ENCODE measurements around the gene DMRTB1.

The DMRTB1 gene

DNA sequence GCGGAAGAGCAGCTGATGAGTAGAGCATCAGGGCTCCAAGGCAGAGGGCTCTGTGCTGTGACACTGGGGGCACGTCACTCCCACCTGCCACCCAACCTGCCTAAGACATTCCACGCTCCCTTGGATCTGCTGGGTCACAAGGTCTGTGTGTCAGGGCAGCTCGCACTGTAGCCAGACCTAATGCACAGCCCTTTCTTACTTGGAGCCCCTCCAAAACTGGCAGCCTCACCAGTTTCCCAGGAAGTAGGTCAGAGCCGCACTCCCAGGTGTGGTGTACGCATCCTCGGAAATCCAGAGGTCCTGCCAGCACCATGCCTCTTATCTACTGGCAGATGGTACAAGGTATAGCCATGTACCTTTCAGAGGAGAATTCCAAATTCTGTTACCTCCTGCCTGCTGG lies 22.3 kb downstream of the DMRTB1 start:
- TF ChIP-seq, protein P1, sequence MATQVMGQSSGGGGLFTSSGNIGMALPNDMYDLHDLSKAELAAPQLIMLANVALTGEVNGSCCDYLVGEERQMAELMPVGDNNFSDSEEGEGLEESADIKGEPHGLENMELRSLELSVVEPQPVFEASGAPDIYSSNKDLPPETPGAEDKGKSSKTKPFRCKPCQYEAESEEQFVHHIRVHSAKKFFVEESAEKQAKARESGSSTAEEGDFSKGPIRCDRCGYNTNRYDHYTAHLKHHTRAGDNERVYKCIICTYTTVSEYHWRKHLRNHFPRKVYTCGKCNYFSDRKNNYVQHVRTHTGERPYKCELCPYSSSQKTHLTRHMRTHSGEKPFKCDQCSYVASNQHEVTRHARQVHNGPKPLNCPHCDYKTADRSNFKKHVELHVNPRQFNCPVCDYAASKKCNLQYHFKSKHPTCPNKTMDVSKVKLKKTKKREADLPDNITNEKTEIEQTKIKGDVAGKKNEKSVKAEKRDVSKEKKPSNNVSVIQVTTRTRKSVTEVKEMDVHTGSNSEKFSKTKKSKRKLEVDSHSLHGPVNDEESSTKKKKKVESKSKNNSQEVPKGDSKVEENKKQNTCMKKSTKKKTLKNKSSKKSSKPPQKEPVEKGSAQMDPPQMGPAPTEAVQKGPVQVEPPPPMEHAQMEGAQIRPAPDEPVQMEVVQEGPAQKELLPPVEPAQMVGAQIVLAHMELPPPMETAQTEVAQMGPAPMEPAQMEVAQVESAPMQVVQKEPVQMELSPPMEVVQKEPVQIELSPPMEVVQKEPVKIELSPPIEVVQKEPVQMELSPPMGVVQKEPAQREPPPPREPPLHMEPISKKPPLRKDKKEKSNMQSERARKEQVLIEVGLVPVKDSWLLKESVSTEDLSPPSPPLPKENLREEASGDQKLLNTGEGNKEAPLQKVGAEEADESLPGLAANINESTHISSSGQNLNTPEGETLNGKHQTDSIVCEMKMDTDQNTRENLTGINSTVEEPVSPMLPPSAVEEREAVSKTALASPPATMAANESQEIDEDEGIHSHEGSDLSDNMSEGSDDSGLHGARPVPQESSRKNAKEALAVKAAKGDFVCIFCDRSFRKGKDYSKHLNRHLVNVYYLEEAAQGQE (IDR thresholded peaks at IDR 0.05; ENCODE audit: insufficient read depth in 1 of 2, low read depth in 2 of 2, low read length in 2 of 2) = no peak
- no peak for TF ChIP-seq TAF1 (IDR thresholded peaks at IDR 0.05; ENCODE audit: borderline replicate concordance, insufficient read depth, low read length)
- no peak for TF ChIP-seq FOXP2 (optimal IDR thresholded peaks at IDR 0.05; ENCODE audit: borderline replicate concordance, extremely low read depth, extremely low read length, insufficient read depth)
- no peak for TF ChIP-seq POLR2AphosphoS5 (IDR thresholded peaks at IDR 0.05; ENCODE audit: low read depth, low read length)
- no peak for TF ChIP-seq SIN3A (IDR thresholded peaks at IDR 0.05; ENCODE audit: borderline replicate concordance, insufficient read depth, low read length)

DNA sequence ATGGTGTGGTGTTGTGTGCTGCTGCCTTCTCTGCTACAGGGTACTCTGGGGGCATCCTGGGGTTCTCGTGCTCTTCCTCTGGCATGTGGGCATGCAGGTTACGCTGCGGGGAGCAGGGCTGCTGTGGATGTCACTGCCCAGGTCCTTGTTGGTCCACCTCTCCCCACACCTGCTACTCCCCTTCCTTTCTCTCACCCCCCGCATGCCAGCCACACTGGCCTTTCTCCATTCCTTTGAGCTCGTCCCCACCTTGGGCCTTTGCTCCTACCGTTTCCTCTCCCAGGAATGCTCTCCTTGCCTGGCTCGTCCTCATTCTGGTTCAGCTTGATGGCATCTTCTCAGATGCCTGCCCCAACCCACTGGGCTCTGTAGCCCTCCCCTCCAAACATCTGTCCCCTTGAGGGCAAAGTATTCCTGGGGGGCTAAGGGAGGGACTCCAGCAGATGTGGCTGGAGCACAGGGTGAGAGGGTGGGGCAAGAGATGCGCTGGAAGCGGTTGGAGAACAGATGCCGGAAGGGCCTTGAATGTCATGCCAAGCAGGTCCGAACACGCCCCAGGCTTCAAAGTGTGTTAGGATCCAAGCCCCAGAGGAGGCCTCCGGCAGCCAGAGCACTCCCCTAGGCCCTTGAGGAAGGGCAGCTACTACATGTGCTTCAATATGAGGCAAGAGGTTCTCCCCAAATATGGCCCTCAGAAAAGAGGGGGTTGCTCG lies 23.4 kb downstream of the DMRTB1 start:
- TF ChIP-seq POLR2AphosphoS5 (IDR thresholded peaks at IDR 0.05; ENCODE audit: low read depth, low read length) (no peak), TAF1 (IDR thresholded peaks at IDR 0.05; ENCODE audit: borderline replicate concordance, insufficient read depth, low read length) (no peak), SIN3A (IDR thresholded peaks at IDR 0.05; ENCODE audit: borderline replicate concordance, insufficient read depth, low read length) (no peak), FOXP2 (optimal IDR thresholded peaks at IDR 0.05; ENCODE audit: borderline replicate concordance, extremely low read depth, extremely low read length, insufficient read depth) (no peak)
- TF ChIP-seq, protein P1 (IDR thresholded peaks at IDR 0.05; ENCODE audit: insufficient read depth in 1 of 2, low read depth in 2 of 2, low read length in 2 of 2) = no peak

DNA sequence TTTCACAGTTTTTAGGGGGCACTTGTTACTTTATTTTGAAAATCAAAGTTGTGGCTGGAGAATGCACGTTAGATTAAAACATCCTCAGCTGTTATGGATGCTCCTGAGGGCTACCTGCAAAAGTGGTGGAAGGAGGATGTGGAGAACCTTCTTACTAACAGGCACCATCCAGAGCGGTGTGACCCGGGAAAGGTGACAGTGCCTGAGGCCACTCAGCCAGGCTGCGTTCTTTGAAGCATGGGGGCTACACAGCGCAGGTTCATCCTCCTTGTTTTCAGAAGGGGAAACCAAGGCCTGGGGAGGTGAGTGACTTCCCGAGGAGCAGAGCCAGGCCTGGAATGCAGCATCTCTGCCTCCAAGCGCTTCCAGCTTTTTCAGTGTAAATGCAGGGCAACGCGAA lies 24.0 kb downstream of the DMRTB1 start:
- TF ChIP-seq, protein P1 (IDR thresholded peaks at IDR 0.05; ENCODE audit: insufficient read depth in 1 of 2, low read depth in 2 of 2, low read length in 2 of 2) = no peak
- TF ChIP-seq TAF1 (IDR thresholded peaks at IDR 0.05; ENCODE audit: borderline replicate concordance, insufficient read depth, low read length) = no peak
- no peak for TF ChIP-seq FOXP2 (optimal IDR thresholded peaks at IDR 0.05; ENCODE audit: borderline replicate concordance, extremely low read depth, extremely low read length, insufficient read depth)
- TF ChIP-seq POLR2AphosphoS5 (IDR thresholded peaks at IDR 0.05; ENCODE audit: low read depth, low read length) = no peak
- no peak for TF ChIP-seq SIN3A (IDR thresholded peaks at IDR 0.05; ENCODE audit: borderline replicate concordance, insufficient read depth, low read length)

DNA sequence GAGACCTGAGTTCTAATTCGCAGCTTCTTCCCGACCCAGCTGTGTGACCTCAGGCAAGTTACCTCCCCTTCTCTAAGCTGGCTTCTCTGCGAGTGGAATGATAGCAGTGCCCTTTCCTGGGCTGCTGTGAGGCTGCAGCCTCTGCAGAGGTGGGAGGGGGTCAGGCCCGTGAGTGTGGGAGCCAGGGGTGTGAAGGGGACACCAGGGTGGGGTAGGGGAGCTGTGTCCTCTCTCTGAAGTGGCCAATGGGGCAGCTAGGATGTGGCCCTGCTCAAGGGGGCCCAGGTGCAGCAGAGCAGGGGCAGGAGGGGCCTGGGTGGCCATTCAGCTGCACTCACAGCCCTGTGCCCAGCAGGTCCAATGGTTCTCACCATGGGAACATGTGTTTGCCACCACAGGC lies 24.5 kb downstream of the DMRTB1 start:
- TF ChIP-seq, protein P1 (IDR thresholded peaks at IDR 0.05; ENCODE audit: insufficient read depth in 1 of 2, low read depth in 2 of 2, low read length in 2 of 2) = no peak
- TF ChIP-seq SIN3A (IDR thresholded peaks at IDR 0.05; ENCODE audit: borderline replicate concordance, insufficient read depth, low read length) (no peak), FOXP2 (optimal IDR thresholded peaks at IDR 0.05; ENCODE audit: borderline replicate concordance, extremely low read depth, extremely low read length, insufficient read depth) (no peak)

Data from PFSK-1 (cell line).